H54 (cell line): Measurements from ENCODE around the gene SPIB.

Source experiments
- DNase-seq: peaks from one replicate; pipeline ENCODE4 v3.0.0; 2011; ENCODE audit warnings: low spot score, mixed read lengths; ENCODE audit not compliant: insufficient read length
- FAIRE-seq: peaks from 3 replicates; lab custom pipeline; 2011; peaks lifted over from hg19 to GRCh38; lab: Jason Lieb, UNC
- POLR2A ChIP-seq: IDR thresholded peaks from 2 replicates; pipeline ENCODE4 v1.6.1; 2011; ENCODE audit warnings: low read depth, mild to moderate bottlenecking, low read length

SPIB gene

DNA sequence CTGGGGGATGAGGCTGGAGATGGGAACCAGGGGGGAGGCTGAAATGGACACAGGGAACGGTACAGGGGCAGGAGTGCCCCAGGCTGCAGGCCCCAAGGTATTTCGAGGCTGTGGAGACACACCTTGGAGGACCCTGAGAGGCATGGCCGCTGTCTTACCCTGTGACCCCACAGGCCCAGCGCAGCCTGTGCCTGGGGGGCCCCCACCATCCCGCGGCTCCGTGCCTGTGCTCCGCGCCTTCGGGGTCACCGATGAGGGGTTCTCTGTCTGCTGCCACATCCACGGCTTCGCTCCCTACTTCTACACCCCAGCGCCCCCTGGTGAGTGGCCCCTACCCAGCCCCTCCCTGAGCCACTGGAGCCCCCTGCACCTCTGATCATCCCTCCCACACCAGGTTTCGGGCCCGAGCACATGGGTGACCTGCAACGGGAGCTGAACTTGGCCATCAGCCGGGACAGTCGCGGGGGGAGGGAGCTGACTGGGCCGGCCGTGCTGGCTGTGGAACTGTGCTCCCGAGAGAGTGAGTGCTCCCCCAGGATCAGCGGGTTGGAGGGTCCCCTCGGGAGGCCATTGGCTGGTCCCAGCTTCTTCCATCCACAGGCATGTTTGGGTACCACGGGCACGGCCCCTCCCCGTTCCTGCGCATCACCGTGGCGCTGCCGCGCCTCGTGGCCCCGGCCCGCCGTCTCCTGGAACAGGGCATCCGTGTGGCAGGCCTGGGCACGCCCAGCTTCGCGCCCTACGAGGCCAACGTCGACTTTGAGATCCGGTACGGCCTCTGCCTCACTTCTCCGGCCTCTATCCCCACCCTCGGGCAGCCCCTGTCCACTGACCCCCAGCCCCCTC, 16.9 kb upstream of the SPIB start:
- no peak for TF ChIP-seq POLR2A
- DNase-seq: no peak
- no peak for FAIRE-seq

- no peak for TF ChIP-seq POLR2A
- no peak for FAIRE-seq
- DNase-seq: no peak
Observed at GRCh38 chr19:50402544-50403301, 16.0 kb upstream of the SPIB start.

DNA sequence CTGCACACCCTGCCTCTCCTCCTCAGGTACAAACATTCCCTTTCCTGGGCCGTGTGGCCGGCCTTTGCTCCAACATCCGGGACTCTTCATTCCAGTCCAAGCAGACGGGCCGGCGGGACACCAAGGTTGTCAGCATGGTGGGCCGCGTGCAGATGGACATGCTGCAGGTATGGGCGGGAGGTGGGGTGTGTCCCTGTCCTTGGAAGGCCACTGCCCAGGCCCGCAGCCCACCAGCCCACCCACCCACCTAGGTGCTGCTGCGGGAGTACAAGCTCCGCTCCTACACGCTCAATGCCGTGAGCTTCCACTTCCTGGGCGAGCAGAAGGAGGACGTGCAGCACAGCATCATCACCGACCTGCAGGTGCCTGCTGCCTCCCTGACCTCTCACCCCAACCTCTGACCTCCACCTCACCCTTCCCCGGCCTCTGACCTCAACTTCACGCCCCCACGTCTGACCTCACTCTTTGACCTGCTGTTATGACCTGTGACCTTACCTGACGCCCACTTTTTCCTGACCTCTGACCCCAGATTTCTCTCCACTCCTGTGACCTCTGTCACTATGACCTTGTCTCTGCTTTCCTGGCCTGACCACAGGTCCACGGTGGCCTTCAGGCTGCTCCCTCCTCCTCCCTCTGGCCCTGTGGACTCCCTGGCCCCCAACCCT, 12.4 kb upstream of the SPIB start:
- no peak for FAIRE-seq
- TF ChIP-seq POLR2A: no peak
- DNase-seq: no peak

DNA sequence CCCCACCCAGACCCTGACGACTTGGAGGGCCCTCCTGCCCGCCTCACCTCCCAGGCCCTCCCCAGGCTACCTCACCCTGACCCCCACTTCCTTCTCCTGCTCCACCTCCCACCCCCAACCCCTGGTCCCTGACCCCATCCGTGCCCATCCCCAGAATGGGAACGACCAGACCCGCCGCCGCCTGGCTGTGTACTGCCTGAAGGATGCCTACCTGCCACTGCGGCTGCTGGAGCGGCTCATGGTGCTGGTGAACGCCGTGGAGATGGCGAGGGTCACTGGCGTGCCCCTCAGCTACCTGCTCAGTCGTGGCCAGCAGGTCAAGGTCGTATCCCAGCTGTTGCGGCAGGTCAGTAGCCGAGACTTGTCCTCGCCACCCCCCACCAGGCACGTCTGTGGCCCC, 11.9 kb upstream of the SPIB start:
- TF ChIP-seq POLR2A: no peak
- DNase-seq: no peak
- FAIRE-seq: no peak

GRCh38 chr19:50409347-50409746, 9.4 kb upstream of the SPIB start:
- DNase-seq (no peak), FAIRE-seq (no peak)
- no peak for TF ChIP-seq POLR2A

DNA sequence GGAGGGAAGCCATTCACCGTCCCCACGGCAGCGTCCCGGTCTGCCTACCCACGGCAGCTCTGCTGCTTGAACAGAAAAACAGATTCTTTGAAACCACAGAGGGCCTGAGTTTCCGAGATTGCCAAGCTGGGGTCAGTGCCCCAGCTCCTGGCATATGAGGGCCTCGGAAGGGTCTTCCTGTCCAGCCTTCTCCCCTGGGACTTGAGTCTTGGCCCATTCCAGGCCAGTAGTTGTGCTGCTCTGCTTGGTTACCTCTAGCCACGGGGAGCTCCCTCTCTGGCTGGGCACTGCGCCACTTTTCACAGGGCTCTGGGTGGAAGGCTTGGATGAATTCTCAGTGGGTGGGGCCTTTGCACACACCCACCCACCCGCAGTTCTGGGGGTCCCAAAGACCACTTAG, 8.6 kb upstream of the SPIB start:
- DNase-seq (no peak), FAIRE-seq (no peak)
- no peak for TF ChIP-seq POLR2A

DNA sequence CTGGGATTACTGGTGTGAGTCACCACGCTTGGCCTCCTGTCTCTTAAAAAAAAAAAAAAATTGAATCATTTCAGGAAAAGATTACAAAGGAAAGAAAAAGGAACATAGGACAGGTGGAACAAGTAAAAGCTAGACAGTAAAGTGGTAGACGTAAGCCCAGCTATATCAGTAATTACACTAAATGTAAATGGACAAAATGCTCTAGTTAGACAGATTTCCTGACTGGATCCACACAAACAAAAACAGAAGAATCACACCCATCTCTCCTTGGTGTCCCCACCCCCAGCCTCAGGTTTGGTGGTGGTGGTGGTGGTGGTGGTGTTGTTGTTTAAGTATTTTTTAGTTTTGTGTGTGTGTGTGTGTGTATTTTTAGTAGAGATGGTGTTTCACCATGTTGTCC, 6.3 kb upstream of the SPIB start:
- DNase-seq (no peak), FAIRE-seq (no peak)
- TF ChIP-seq POLR2A: no peak

DNA sequence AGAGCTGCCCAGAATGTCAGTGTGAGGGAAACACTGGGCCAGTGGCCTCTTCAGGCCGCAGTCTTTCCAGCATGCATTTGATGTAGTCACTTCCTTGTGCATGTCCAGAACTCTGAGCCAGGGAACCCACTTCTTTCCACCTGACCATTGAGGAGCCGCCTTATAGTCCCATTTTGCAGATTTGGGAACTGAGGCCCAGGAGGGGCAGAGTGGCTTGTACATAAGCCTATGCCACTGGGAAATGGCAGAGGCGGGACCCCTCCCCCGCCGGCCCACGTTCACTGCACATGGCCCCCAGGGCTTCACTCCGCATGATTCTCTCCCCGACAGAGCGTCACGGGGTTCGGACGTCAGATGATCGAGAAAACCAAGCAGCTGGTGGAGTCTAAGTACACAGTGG, 5.6 kb upstream of the SPIB start:
- DNase-seq (no peak), FAIRE-seq (no peak)
- TF ChIP-seq POLR2A: no peak

- TF ChIP-seq POLR2A: no peak
- FAIRE-seq (no peak), DNase-seq (no peak)
Observed at GRCh38 chr19:50413531-50413930, 5.2 kb upstream of the SPIB start.

DNA sequence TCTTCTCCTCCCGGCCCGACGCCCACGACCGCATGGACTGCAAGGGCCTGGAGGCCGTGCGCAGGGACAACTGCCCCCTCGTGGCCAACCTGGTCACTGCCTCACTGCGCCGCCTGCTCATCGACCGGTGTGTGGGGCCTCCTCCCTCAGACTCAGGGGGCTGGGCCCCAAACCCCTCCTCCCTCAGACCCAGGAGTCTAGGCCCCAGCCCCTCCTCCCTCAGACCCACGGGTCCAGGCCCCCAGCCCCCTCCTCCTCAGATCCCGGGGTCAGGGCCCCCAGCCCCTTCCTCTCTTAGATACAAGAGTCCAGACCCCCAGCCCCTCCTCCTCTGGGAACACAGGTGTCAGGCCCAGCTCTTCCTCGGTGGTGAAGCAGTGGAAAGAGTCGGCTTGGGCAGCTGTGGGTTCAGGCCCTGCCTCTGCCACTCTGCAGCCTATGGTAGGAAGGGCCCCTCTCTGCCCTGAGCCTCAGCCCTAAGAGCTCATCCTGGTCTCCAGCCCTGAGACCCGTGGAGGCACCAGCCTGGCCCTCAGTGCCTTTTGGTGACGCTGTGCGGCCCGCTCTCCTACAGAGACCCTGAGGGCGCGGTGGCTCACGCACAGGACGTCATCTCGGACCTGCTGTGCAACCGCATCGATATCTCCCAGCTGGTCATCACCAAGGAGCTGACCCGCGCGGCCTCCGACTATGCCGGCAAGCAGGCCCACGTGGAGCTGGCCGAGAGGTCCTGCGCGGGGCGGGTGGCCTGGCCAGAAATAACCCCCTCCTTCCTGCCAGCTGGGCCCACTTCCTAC, 3.7 kb upstream of the SPIB start:
- DNase-seq (peak; percentile 74), FAIRE-seq (no peak)
- no peak for TF ChIP-seq POLR2A

- no peak for DNase-seq
- FAIRE-seq: no peak
- TF ChIP-seq POLR2A: no peak
Observed at GRCh38 chr19:50415661-50416033, 3.1 kb upstream of the SPIB start.

- FAIRE-seq (no peak), DNase-seq (no peak)
- no peak for TF ChIP-seq POLR2A
Observed at GRCh38 chr19:50416034-50416977, 2.4 kb upstream of the SPIB start.
